ENCODE measurements around the gene MROH2A. TPM values are rescaled to one million over a fixed set of nuclear protein-coding genes. Genes with fewer than 3 reads are reported as not detected.

The MROH2A gene
- total RNA-seq, 1 experiment from 2014 or later, result not detected

DNA sequence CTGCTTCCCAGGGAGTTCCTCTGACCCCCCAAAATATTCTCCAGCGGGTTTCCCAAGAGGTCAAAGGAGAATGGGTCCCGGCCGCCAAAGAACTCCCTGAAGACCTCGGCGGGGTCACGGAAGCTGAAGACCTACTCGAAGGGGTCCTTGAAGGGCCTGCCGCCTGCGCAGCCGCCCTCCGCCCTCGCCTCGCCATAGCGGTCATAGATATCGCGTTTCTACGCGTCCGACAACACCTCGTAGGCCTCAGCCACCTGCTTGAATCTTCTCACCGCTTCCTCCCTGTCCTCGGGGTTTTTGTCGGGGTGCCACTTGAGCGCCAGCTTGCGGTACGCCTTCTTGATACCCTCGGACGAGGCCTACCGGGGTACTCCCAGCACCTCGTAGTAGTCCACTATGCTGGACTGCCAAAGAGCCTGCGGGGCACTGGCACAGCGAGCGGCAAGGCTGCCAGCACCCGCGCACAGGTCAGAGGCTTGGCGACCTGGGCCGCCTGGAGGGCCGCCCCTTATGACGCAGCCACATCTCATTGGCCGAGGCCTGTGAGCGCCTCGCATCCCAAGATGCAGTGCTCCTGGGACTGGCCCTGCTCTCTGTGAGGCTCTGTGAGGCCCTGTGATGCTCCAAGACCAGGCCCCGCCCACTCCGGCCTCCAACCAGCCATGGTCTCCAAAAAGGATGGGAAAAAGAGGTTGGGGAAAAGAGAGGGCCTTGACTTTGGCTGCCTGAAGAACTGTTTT lies 23.1 kb upstream of the MROH2A start:
- no peak for DNase-seq
- H3K4me3 ChIP-seq (ENCODE audit: insufficient read depth, low read depth, low read length), result no peak overlapping the region
- no peaks in the 10 kb centered on the region for H3K27me3 ChIP-seq (ENCODE audit: control insufficient read depth, insufficient read depth, low read length)
- H3K36me3 ChIP-seq (replicated peaks; ENCODE audit: control insufficient read depth, insufficient read depth, low read length), result no peaks in the 10 kb centered on the region

DNA sequence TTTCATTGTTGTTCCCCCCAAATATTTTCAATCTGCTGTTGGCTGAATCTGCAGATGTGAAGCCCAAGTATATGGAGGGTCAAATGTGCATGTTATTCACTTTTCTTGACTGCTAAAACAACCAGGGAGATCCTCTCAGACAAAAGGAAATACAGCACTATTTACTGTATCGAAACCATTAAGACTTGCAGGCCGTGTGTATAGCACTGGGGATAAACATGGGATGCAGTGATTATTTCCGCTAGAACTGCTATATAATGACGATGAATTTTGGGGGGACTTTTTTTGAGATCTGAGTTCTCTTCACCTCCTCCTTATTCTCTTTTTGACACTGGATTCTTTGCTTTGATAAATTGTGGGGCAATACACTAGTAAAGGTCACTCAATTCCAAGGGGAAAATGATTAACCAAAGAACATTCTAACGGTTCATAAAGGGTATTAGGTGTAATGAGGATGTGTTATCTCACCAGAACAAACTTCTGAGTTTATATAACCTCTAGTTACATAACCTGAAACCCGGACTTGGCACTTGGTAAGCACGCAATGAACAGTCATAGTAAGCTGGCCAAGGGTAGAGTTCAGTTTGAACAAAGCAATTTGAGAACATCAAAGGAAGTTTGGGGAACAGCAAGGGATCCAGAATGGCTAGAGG lies 21.6 kb upstream of the MROH2A start:
- no peak overlapping the region for H3K4me3 ChIP-seq (ENCODE audit: insufficient read depth, low read depth, low read length)
- DNase-seq, result no peak
- no peaks in the 10 kb centered on the region for H3K36me3 ChIP-seq (replicated peaks; ENCODE audit: control insufficient read depth, insufficient read depth, low read length)
- no peaks in the 10 kb centered on the region for H3K27me3 ChIP-seq (ENCODE audit: control insufficient read depth, insufficient read depth, low read length)

DNA sequence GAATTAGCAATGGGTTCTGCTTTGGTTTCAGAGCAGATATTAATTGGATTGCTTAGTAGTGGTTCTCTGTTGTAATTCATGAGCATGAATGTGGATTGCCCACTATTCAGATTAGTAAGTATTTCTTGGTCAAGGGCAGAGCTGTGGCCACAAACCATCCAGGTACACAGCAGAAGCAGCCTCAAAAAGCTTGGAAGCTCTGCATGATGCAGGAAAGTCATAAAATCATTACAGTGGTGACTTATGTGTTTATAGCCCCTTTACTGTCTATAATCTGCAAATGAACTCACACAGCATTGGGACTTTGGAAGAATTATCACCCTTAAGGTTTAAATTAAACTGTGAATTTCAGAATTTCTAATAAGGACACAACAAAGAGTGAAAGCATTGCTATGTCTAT lies 20.0 kb upstream of the MROH2A start:
- DNase-seq, result no peak
- Histone ChIP-seq H3K36me3 (replicated peaks; ENCODE audit: control insufficient read depth, insufficient read depth, low read length) (no peaks in the 10 kb centered on the region), H3K27me3 (ENCODE audit: control insufficient read depth, insufficient read depth, low read length) (no peaks in the 10 kb centered on the region), H3K4me3 (ENCODE audit: insufficient read depth, low read depth, low read length) (no peak overlapping the region)

DNA sequence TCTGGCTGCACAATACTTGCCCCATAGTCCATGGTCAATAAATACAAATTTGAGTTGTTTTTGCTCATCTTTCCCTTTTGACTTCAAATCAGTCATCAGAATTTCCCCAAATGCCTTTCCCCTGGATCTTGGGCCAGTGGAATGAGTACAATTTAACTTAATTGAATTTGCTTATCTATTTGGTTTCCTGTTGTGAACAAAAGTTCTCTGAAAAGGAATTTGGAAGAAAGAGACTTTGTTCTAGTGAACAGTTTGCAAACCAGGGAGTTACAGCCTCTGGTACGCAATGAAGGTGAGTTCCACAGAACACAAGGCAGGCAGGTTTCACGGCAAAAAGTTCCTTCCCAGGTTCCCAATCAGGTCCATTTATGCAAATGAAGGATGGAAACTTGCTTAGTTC lies 19.3 kb upstream of the MROH2A start:
- no peak for DNase-seq
- Histone ChIP-seq H3K27me3 (ENCODE audit: control insufficient read depth, insufficient read depth, low read length) (no peaks in the 10 kb centered on the region), H3K4me3 (ENCODE audit: insufficient read depth, low read depth, low read length) (no peak overlapping the region), H3K36me3 (replicated peaks; ENCODE audit: control insufficient read depth, insufficient read depth, low read length) (no peaks in the 10 kb centered on the region)

DNA sequence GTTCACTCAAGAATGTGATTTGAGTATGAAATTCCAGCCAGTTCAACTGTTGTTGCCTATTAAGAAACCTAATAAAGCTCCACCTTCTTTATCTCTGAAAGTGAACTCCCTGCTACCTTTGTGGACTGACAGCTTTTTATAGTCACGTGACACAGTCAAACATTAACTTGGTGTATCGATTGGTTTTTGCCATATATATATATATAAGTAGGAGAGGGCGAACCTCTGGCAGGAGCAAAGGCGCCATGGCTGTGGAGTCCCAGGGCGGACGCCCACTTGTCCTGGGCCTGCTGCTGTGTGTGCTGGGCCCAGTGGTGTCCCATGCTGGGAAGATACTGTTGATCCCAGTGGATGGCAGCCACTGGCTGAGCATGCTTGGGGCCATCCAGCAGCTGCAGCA lies 18.1 kb upstream of the MROH2A start, which contains the start of gene UGT1A1:
TSS of gene UGT1A1 (plus strand) at position 228 of the 400 bp plus-strand sequence. CDS start at position 246, 18 bp downstream.
- H3K27me3 ChIP-seq (ENCODE audit: control insufficient read depth, insufficient read depth, low read length), result no peaks in the 10 kb centered on the region
- H3K36me3 ChIP-seq (replicated peaks; ENCODE audit: control insufficient read depth, insufficient read depth, low read length), result no peaks in the 10 kb centered on the region
- DNase-seq, result no peak
- H3K4me3 ChIP-seq (ENCODE audit: insufficient read depth, low read depth, low read length), result no peak within 1 kb of the TSS

DNA sequence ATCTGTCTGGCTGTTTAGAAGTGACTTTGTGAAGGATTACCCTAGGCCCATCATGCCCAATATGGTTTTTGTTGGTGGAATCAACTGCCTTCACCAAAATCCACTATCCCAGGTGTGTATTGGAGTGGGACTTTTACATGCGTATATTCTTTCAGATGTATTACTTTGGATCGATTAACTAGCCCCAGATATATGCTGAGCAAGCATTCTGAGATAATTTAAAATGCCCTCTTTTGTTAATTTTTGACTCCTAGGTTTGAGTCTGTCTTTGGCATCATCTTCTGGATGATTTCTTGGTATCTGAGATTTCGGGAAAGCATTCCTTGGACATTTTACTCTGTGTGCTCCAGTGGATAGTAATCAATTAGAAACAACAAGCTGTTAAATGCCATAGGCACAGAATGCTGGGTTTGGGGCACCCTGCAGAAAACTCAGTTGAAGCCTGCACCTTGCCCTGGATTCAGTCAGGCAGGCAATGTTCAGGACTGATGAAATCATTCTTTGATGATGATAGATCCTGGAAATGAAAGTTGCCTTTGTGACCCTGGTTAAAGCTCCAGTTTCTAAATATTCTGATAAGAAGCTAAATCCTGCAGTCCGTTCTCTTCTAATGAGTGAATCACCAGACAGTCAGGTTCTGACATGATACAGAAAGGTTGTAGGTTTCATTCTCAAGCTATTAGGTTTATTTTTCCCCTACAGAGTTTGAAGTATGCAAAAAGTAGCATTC lies 16.9 kb upstream of the MROH2A start:
- no peak for DNase-seq
- Histone ChIP-seq H3K27me3 (ENCODE audit: control insufficient read depth, insufficient read depth, low read length) (no peaks in the 10 kb centered on the region), H3K4me3 (ENCODE audit: insufficient read depth, low read depth, low read length) (no peak overlapping the region), H3K36me3 (replicated peaks; ENCODE audit: control insufficient read depth, insufficient read depth, low read length) (no peaks in the 10 kb centered on the region)

DNA sequence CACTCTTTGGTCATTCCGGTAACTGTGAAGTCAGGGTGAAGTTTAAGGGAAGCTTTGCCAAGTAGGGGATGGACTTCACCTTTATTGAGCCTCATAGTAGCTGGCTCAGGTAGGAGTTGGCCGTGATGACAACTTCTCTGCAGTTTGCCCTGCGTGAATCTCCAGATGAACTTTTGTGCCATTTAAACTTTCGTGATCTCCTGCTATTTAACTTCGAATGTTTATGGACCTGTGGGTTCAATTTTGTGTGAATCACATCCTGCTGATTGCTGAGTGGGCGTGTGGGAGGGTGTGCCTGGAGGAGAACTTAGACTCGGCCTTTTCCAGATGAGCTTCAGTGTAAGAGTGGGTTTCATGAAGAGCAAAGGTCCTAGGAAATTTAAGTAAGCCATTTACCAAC lies 13.9 kb upstream of the MROH2A start:
- H3K4me3 ChIP-seq (ENCODE audit: insufficient read depth, low read depth, low read length), result no peak overlapping the region

DNA sequence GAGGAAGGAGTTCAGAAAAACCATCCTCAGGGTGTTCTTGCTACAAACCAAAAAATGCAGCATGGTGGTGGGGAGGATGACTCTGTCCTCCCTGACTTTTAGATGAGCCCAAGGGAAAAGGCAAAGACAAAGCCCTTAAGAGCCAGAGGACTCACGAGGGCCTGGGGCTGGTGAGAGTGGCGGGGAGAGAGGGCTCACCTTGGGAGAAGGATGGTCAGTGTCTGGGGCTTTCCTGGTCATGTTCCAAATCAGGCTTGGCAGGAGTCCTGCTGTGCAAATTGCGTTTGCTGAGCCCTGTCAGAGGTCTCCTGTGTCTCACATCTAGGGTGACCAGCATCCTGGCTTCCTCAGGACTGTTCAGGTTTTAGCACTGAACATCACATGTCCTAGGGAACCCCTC lies 13.4 kb upstream of the MROH2A start:
- DNase-seq, result no peak
- Histone ChIP-seq H3K36me3 (replicated peaks; ENCODE audit: control insufficient read depth, insufficient read depth, low read length) (no peaks in the 10 kb centered on the region), H3K27me3 (ENCODE audit: control insufficient read depth, insufficient read depth, low read length) (no peaks in the 10 kb centered on the region), H3K4me3 (ENCODE audit: insufficient read depth, low read depth, low read length) (no peak overlapping the region)

More for the DNA sequence above, 13.9 kb upstream of the MROH2A start:
- no peak for DNase-seq
- H3K36me3 ChIP-seq (replicated peaks; ENCODE audit: control insufficient read depth, insufficient read depth, low read length), result no peaks in the 10 kb centered on the region
- H3K27me3 ChIP-seq (ENCODE audit: control insufficient read depth, insufficient read depth, low read length), result no peaks in the 10 kb centered on the region

DNA sequence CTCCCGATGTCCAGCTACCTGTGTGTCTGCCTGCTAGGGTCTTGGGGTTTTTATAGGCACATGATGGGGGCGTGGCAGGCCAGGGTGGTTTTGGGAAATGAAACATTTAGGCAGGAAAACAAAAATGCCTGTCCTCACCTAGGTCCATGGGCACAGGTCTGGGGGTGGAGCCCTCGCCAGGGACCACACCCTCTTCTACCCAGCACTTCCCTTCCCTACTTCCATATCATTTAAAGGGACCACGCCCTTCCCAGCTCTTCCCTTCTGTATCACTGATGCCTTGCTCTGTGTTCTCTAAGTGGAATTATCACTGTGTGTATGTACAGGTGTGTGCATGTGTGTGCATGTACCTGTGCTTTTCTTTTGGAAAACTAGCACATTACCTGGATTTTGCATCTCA lies 11.7 kb upstream of the MROH2A start:
- Histone ChIP-seq H3K4me3 (ENCODE audit: insufficient read depth, low read depth, low read length) (no peak overlapping the region), H3K27me3 (ENCODE audit: control insufficient read depth, insufficient read depth, low read length) (no peaks in the 10 kb centered on the region), H3K36me3 (replicated peaks; ENCODE audit: control insufficient read depth, insufficient read depth, low read length) (no peaks in the 10 kb centered on the region)
- no peak for DNase-seq

DNA sequence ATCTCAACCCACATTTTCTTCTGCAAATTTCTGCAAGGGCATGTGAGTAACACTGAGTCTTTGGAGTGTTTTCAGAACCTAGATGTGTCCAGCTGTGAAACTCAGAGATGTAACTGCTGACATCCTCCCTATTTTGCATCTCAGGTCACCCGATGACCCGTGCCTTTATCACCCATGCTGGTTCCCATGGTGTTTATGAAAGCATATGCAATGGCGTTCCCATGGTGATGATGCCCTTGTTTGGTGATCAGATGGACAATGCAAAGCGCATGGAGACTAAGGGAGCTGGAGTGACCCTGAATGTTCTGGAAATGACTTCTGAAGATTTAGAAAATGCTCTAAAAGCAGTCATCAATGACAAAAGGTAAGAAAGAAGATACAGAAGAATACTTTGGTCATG lies 10.1 kb upstream of the MROH2A start:
- H3K36me3 ChIP-seq (replicated peaks; ENCODE audit: control insufficient read depth, insufficient read depth, low read length), result no peaks in the 10 kb centered on the region
- H3K4me3 ChIP-seq (ENCODE audit: insufficient read depth, low read depth, low read length), result no peak overlapping the region
- no peak for DNase-seq
- no peaks in the 10 kb centered on the region for H3K27me3 ChIP-seq (ENCODE audit: control insufficient read depth, insufficient read depth, low read length)

DNA sequence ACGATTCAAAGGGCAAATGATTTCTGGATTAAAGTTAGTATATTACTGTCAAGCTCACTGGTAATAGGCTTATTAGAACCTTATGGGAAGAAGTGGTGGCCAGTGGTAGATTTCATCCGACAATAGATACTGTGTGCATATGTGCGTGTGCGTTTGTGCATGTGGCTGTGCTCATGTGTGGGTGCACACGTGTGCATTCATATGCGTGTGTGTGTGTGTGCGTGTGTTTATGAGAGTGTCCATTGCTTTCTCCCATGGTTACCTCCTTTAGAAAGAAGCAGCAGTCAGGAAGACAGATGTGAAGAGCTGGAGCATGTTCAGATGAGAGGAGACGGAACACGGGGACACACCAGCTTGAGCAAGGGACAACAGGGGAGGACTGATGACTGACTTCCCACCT lies 8.9 kb upstream of the MROH2A start:
- Histone ChIP-seq H3K27me3 (ENCODE audit: control insufficient read depth, insufficient read depth, low read length) (no peaks in the 10 kb centered on the region), H3K4me3 (ENCODE audit: insufficient read depth, low read depth, low read length) (no peak overlapping the region), H3K36me3 (replicated peaks; ENCODE audit: control insufficient read depth, insufficient read depth, low read length) (no peaks in the 10 kb centered on the region)
- DNase-seq, result no peak

DNA sequence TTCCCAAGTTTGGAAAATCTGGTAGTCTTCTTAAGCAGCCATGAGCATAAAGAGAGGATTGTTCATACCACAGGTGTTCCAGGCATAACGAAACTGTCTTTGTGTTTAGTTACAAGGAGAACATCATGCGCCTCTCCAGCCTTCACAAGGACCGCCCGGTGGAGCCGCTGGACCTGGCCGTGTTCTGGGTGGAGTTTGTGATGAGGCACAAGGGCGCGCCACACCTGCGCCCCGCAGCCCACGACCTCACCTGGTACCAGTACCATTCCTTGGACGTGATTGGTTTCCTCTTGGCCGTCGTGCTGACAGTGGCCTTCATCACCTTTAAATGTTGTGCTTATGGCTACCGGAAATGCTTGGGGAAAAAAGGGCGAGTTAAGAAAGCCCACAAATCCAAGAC lies 6.0 kb upstream of the MROH2A start:
- no peaks in the 10 kb centered on the region for H3K36me3 ChIP-seq (replicated peaks; ENCODE audit: control insufficient read depth, insufficient read depth, low read length)

DNA sequence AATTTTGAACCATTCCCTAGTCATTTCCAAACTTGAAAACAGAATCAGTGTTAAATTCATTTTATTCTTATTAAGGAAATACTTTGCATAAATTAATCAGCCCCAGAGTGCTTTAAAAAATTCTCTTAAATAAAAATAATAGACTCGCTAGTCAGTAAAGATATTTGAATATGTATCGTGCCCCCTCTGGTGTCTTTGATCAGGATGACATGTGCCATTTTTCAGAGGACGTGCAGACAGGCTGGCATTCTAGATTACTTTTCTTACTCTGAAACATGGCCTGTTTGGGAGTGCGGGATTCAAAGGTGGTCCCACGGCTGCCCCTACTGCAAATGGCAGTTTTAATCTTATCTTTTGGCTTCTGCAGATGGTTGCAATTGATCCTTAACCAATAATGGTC lies 5.5 kb upstream of the MROH2A start:
- H3K27me3 ChIP-seq (ENCODE audit: control insufficient read depth, insufficient read depth, low read length), result no peaks in the 10 kb centered on the region
- H3K4me3 ChIP-seq (ENCODE audit: insufficient read depth, low read depth, low read length), result no peak overlapping the region
- H3K36me3 ChIP-seq (replicated peaks; ENCODE audit: control insufficient read depth, insufficient read depth, low read length), result no peaks in the 10 kb centered on the region
- no peak for DNase-seq

More for the DNA sequence above, 6.0 kb upstream of the MROH2A start:
- no peak for DNase-seq
- Histone ChIP-seq H3K4me3 (ENCODE audit: insufficient read depth, low read depth, low read length) (no peak overlapping the region), H3K27me3 (ENCODE audit: control insufficient read depth, insufficient read depth, low read length) (no peaks in the 10 kb centered on the region)

DNA sequence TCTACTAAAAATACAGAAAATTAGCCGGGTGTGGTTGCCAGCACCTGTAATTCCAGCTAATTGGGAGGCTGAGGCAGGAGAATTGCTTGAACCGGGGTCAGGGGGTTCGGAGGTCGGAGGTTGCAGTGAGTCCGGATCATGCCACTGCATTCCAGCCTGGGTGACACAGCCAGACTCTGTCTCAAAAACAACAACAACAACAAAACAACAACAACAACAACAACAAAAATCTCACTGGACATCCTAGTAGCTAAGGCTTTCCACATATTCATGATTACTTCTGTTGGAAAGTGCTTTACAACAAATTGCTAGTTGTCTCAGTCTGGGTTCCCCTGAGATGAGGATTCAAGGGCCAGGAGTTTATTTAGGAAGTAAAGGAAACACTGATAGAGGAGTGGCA lies 4.3 kb upstream of the MROH2A start:
- Histone ChIP-seq H3K27me3 (ENCODE audit: control insufficient read depth, insufficient read depth, low read length) (no peaks in the 10 kb centered on the region), H3K36me3 (replicated peaks; ENCODE audit: control insufficient read depth, insufficient read depth, low read length) (no peaks in the 10 kb centered on the region), H3K4me3 (ENCODE audit: insufficient read depth, low read depth, low read length) (no peak overlapping the region)
- no peak for DNase-seq

DNA sequence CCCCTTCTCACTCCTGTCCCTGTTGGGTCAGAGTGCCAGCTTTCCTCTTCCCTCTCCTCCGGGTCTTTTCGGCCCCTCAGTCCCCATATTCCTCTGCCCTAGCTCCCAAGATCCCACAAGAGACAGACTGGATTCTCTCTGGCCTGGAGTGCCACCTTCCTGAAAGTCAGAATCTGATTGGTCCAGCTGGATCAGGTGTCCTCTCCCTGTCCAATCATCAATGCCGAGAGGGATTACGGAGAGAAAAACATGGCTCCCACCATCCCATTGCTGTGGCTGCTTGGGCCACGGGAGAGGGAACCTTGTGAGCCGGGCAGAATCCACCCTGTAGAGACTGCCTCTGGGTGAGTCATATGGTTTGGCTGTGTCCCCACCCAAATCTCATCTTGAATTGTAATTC lies 2.7 kb upstream of the MROH2A start:
- Histone ChIP-seq H3K27me3 (ENCODE audit: control insufficient read depth, insufficient read depth, low read length) (no peaks in the 10 kb centered on the region), H3K36me3 (replicated peaks; ENCODE audit: control insufficient read depth, insufficient read depth, low read length) (no peaks in the 10 kb centered on the region), H3K4me3 (ENCODE audit: insufficient read depth, low read depth, low read length) (no peak overlapping the region)
- no peak for DNase-seq

All from H7 (cell line).